B cell (primary cell): ENCODE data around the gene RBPJL. TPM values are rescaled to one million over a fixed set of nuclear protein-coding genes. Genes with fewer than 3 reads are reported as not detected.

Experiments
- ATAC-seq: fragments of 200-7000 bp; cut with Tn5 transposase; one replicate; pipeline ENCODE4 v1.10.0; 2021; ENCODE audit warnings: low read depth, mild to moderate bottlenecking, moderate number of reproducible peaks, moderate library complexity
- CTCF ChIA-PET: fragments of 350-600 bp; sonication (Branson Sonifier 250); formaldehyde crosslinking; loops from one replicate; lab custom pipeline; 2021; ENCODE audit warnings: antibody characterized with exemption, inconsistent platforms; lab: Charles Lee
- POLR2A ChIA-PET: fragments of 350-600 bp; sonication (Branson Sonifier 250); formaldehyde crosslinking; loops from one replicate; lab custom pipeline; 2021; ENCODE audit warnings: antibody characterized with exemption; lab: Charles Lee
- DNase-seq: peaks from one replicate; pipeline ENCODE4 v3.0.0; 2013
- H2AFZ ChIP-seq: 2 replicates; pipeline ENCODE4 v1.6.1; 2012; ENCODE audit warnings: mild to moderate bottlenecking, low read depth, low read length; ENCODE audit not compliant: insufficient read depth, poor library complexity, severe bottlenecking
- H3K27ac ChIP-seq, 2 donors: 1 replicate in 1 of 2; 2 replicates in 1 of 2; pipeline ENCODE4 v1.5.1; 2012 to 2013; ENCODE audit warnings: low read length in 2 of 2, mild to moderate bottlenecking in 2 of 2, moderate library complexity in 1 of 2
- H3K27me3 ChIP-seq, 4 experiments: fragments of 200-600 bp in 1 of 4; sonication (generic) in 1 of 4; replicated peaks in 1 of 4; 1 replicate in 2 of 4; 2 replicates in 2 of 4; pipeline versions ENCODE4 v1.6.1 to v1.7.0; 2013 to 2016; ENCODE audit warnings: low read length in 3 of 4, mild to moderate bottlenecking in 2 of 4, mixed read lengths in 1 of 4, moderate library complexity in 1 of 4; ENCODE audit not compliant: insufficient read depth in 4 of 4, control insufficient read depth in 3 of 4; ENCODE audit errors: control extremely low read depth in 1 of 4
- H3K36me3 ChIP-seq, 2 experiments: replicated peaks in 1 of 2; 1 replicate in 1 of 2; 2 replicates in 1 of 2; pipeline versions ENCODE4 v1.6.1 to v1.7.1; 2013; ENCODE audit warnings: low read length in 1 of 2; ENCODE audit not compliant: insufficient read depth in 2 of 2, control insufficient read depth in 1 of 2; ENCODE audit errors: control extremely low read depth in 1 of 2, extremely low read depth in 1 of 2
- H3K4me1 ChIP-seq, 2 donors: fragments of 200-600 bp in 1 of 2; sonication (generic) in 1 of 2; 1 replicate in 1 of 2; 2 replicates in 1 of 2; pipeline versions ENCODE4 v1.5.1 to v1.6.1; 2013 to 2017; ENCODE audit warnings: low read length in 2 of 2; ENCODE audit not compliant: control insufficient read depth in 2 of 2, insufficient read depth in 2 of 2
- H3K4me2 ChIP-seq: replicated peaks from 2 replicates; pipeline ENCODE3; 2012; ENCODE audit warnings: mild to moderate bottlenecking, low read depth, low read length; ENCODE audit not compliant: poor library complexity, severe bottlenecking
- H3K4me3 ChIP-seq, 5 experiments: fragments of 200-600 bp in 1 of 5; sonication (generic) in 1 of 5; 1 replicate in 3 of 5; 2 replicates in 2 of 5; pipeline versions ENCODE4 v1.5.1 to v1.7.0; 2011 to 2016; ENCODE audit warnings: low read length in 4 of 5, mild to moderate bottlenecking in 4 of 5, low read depth in 2 of 5, control low read depth in 1 of 5, moderate library complexity in 1 of 5; ENCODE audit not compliant: insufficient read depth in 1 of 5; ENCODE audit errors: control extremely low read depth in 1 of 5, extremely low read depth in 1 of 5
- H3K79me2 ChIP-seq: fragments of 200-600 bp; sonication (generic); one replicate; pipeline ENCODE4 v1.6.0; 2016; ENCODE audit warnings: low read length; ENCODE audit not compliant: control insufficient read depth, insufficient read depth
- H3K9ac ChIP-seq: fragments of 200-600 bp; sonication (generic); 2 replicates; pipeline ENCODE4 v1.6.1; 2017; ENCODE audit warnings: mild to moderate bottlenecking, low read length, moderate library complexity
- H3K9me3 ChIP-seq, 3 donors: one replicate each; pipeline versions ENCODE4 v1.6.1 to v1.7.1; 2013; ENCODE audit warnings: low read length in 2 of 3; ENCODE audit not compliant: control insufficient read depth in 2 of 3, insufficient read depth in 1 of 3; ENCODE audit errors: control extremely low read depth in 1 of 3
- H4K20me1 ChIP-seq: 2 replicates; pipeline ENCODE4 v1.6.0; 2012; ENCODE audit warnings: mild to moderate bottlenecking, low read length; ENCODE audit not compliant: insufficient read depth, control insufficient read depth, poor library complexity, severe bottlenecking
- H3K27ac Mint-ChIP-seq: one replicate; pipeline ENCODE4 v1.8.0; 2021; ENCODE audit warnings: mixed read lengths
- H3K27me3 Mint-ChIP-seq: one replicate; pipeline ENCODE4 v1.8.0; 2021; ENCODE audit warnings: mixed read lengths
- H3K4me1 Mint-ChIP-seq: one replicate; pipeline ENCODE4 v1.8.0; 2021; ENCODE audit warnings: mixed read lengths
- H3K4me3 Mint-ChIP-seq: one replicate; pipeline ENCODE4 v1.8.0; 2021; ENCODE audit warnings: mixed read lengths
- H3K9me3 Mint-ChIP-seq: one replicate; pipeline ENCODE4 v1.8.0; 2022; ENCODE audit warnings: mixed read lengths; ENCODE audit not compliant: insufficient read depth
- CTCF ChIP-seq: fragments of 200-600 bp; IDR thresholded peaks from one replicate; pipeline ENCODE4 v1.8.0; 2022; ENCODE audit warnings: antibody characterized with exemption, mild to moderate bottlenecking
- EZH2 ChIP-seq: IDR thresholded peaks from 2 replicates; pipeline ENCODE4 v1.6.1; 2012; ENCODE audit warnings: borderline replicate concordance, low read depth, mild to moderate bottlenecking, moderate library complexity, low read length; ENCODE audit not compliant: insufficient read depth, poor library complexity, severe bottlenecking
- WGBS: methylation state at CpG from one replicate; pipeline ENCODE4 v1.1.5; 2013; ENCODE audit warnings: missing lambda C conversion rate; ENCODE audit not compliant: insufficient coverage; 5-methylcytosine and 5-hydroxymethylcytosine counted together
- intact Hi-C: fragments of 100-400 bp; cut with micrococcal nuclease; formaldehyde crosslinking; loops from one replicate; pipeline ENCODE4 v1.10.0; 2022
- polyA plus RNA-seq: library from polyadenylated mRNA; depleted of rRNA; stranded (reverse); fragments of >200 nt; gene quantifications from 2 replicates; pipeline ENCODE4 v1.2.3, GENCODE V29; 2012
- total RNA-seq, 2 donors: library from RNA; stranded (reverse); fragments of 120-200 nt in 1 of 2; gene quantifications; 1 replicate in 1 of 2; 2 replicates in 1 of 2; pipeline versions ENCODE4 v1.2.3 to v1.2.4, GENCODE V29; 2013 to 2022

RBPJL gene
- total and polyA plus RNA-seq, 2 donors (not counting 1 experiment from before 2014, with no cell fraction given), result not detected

GRCh38 chr20:45353746-45354145 is 47.1 kb downstream of the RBPJL start:
- H3K4me3 Mint-ChIP-seq, result no peak overlapping the region
- ChIA-PET POLR2A (no interaction called here), CTCF (interaction anchor here (1.0 to 3.7 kb wide), 2 partner anchors 9 to 83 kb away, joined by 3 to 13 read pairs; partner anchors contain the start of gene SYS1)
- intact Hi-C loops, result no loop called here
- H3K9me3 Mint-ChIP-seq, result no peaks in the 10 kb centered on the region
- no peak overlapping the region for H3K27ac Mint-ChIP-seq
- Histone ChIP-seq H3K36me3 (no peaks in the 10 kb centered on the region), H3K9me3 (no peaks in the 10 kb centered on the region), H2AFZ (no peak overlapping the region), H3K27me3 (peaks cover 0 to 5% (median 0%) of the 10 kb centered on the region in 4 experiments), H3K79me2 (no peaks in the 10 kb centered on the region), H4K20me1 (no peaks in the 10 kb centered on the region), H3K27ac (no peak overlapping the region), H3K4me1 (peaks cover 0 to under 1% of the 10 kb centered on the region in 2 donors), H3K4me3 (no peak overlapping the region), H3K4me2 (no peak overlapping the region), H3K9ac (no peak overlapping the region)
- no peaks in the 10 kb centered on the region for H3K4me1 Mint-ChIP-seq
- 82% methylated on average over 1 of the region's 1 CpG for WGBS
- TF ChIP-seq CTCF (no peak), EZH2 (no peak)
- H3K27me3 Mint-ChIP-seq, result no peaks in the 10 kb centered on the region
- ATAC-seq, result no peak
- no peak for DNase-seq

GRCh38 chr20:45354423-45355208 is 48.0 kb downstream of the RBPJL start:
- ChIA-PET POLR2A (no interaction called here), CTCF (interaction anchor here (1.0 to 1.2 kb wide), 2 partner anchors 8 to 32 kb away, joined by 3 read pairs; partner anchors contain the start of gene SYS1)
- ATAC-seq, result no peak
- no peak overlapping the region for H2AFZ ChIP-seq
- Mint-ChIP-seq H3K27ac (no peak overlapping the region), H3K4me3 (no peak overlapping the region), H3K27me3 (no peaks in the 10 kb centered on the region), H3K9me3 (no peaks in the 10 kb centered on the region), H3K4me1 (no peaks in the 10 kb centered on the region)
- no peak overlapping the region for H3K9ac ChIP-seq
- H3K4me2 ChIP-seq, result no peak overlapping the region
- H3K27ac ChIP-seq, result no peak overlapping the region
- no peaks in the 10 kb centered on the region for H4K20me1 ChIP-seq
- H3K36me3 ChIP-seq, result no peaks in the 10 kb centered on the region
- H3K79me2 ChIP-seq, result no peaks in the 10 kb centered on the region
- 79% methylated on average over 7 of the region's 9 CpGs for WGBS
- intact Hi-C loops, result no loop called here
- H3K4me3 ChIP-seq, result no peak overlapping the region
- H3K27me3 ChIP-seq, result peaks cover 0 to 5% (median 0%) of the 10 kb centered on the region in 4 experiments
- no peaks in the 10 kb centered on the region for H3K4me1 ChIP-seq
- no peak for TF ChIP-seq CTCF
- TF ChIP-seq EZH2, result no peak
- no peak for DNase-seq
- no peaks in the 10 kb centered on the region for H3K9me3 ChIP-seq
